OCI-LY1 (cell line): ENCODE data around the gene FBXL19.

Source experiments
- CTCF ChIP-seq: fragments of 200-600 bp; sonication (generic), shearing (Covaris generic); IDR thresholded peaks from 2 replicates; pipeline ENCODE4 v1.5.1; 2017; ENCODE audit warnings: mild to moderate bottlenecking, antibody characterized with exemption, low read length, moderate library complexity, mixed read lengths
- EZH2 ChIP-seq: fragments of 200-600 bp; sonication (generic), shearing (Covaris generic); IDR thresholded peaks from 2 replicates; pipeline ENCODE4 v1.8.0; 2017; ENCODE audit warnings: borderline replicate concordance, mixed run types, mild to moderate bottlenecking, antibody characterized with exemption, low read length, moderate library complexity, mixed read lengths

GRCh38 chr16:30980434-30980833 is 57.1 kb downstream of the FBXL19 start:
- TF ChIP-seq EZH2 (no peak), CTCF (no peak)
